Measurements from ENCODE around the gene PYM1.
"Not testable (repeated sequence)": the region's sequence is repeated elsewhere in the genome, so short reads cannot be mapped to it uniquely, and the experiment has no call there.

PYM1 gene

GRCh38 chr12:55875704-55876467, 51.8 kb downstream of the PYM1 start:
- H3K4me3 ChIP-seq (ENCODE audit: low read depth, low read length): no peak overlapping the region
- no peak overlapping the region for H3K27ac ChIP-seq (ENCODE audit: low read depth, low read length)
- no peak overlapping the region for H4K8ac ChIP-seq (ENCODE audit: low read depth, low read length)
- H2BK5ac ChIP-seq (ENCODE audit: low read depth, low read length, poor library complexity): no peak overlapping the region
- no peaks in the 10 kb centered on the region for H3K4me1 ChIP-seq (ENCODE audit: control insufficient read depth in 1 of 2, insufficient read depth in 2 of 2, low read length in 2 of 2)
- H3K18ac ChIP-seq (ENCODE audit: low read length): no peak overlapping the region
- no peak overlapping the region for H3K9ac ChIP-seq (ENCODE audit: low read length)
- H2BK12ac ChIP-seq (ENCODE audit: low read length): no peak overlapping the region
- H2BK120ac ChIP-seq (ENCODE audit: insufficient read depth, low read length, poor library complexity): no peak overlapping the region
- H3K36me3 ChIP-seq (ENCODE audit: control insufficient read depth in 1 of 2, insufficient read depth in 2 of 2, low read length in 2 of 2): no peaks in the 10 kb centered on the region
- H3K27me3 ChIP-seq (ENCODE audit: insufficient read depth, low read length): no peaks in the 10 kb centered on the region
- H4K91ac ChIP-seq (ENCODE audit: low read depth, low read length): no peak overlapping the region
- no peaks in the 10 kb centered on the region for H3K9me3 ChIP-seq (ENCODE audit: insufficient read depth, low read depth, low read length)
- WGBS (ENCODE audit: extremely low coverage, insufficient coverage, insufficient read length): no CpG with 5 or more reads among the region's 4 CpGs
- H3K79me2 ChIP-seq (ENCODE audit: control insufficient read depth, insufficient read depth, low read length, poor library complexity): no peaks in the 10 kb centered on the region
- H2AFZ ChIP-seq (ENCODE audit: insufficient read depth, low read length, poor library complexity): no peak overlapping the region
- H3K4me2 ChIP-seq (ENCODE audit: low read length): no peak overlapping the region
- no peak overlapping the region for H3K23ac ChIP-seq (ENCODE audit: low read length)
- H3K14ac ChIP-seq (ENCODE audit: low read length): no peak overlapping the region
- peak; percentile 79 to 88 for DNase-seq
- no peaks in the 10 kb centered on the region for H3K79me1 ChIP-seq (ENCODE audit: low read length)
- no peak overlapping the region for H4K12ac ChIP-seq (ENCODE audit: low read depth, low read length)
- H2AK5ac ChIP-seq (ENCODE audit: low read length): no peak overlapping the region
- no peak overlapping the region for H3K4ac ChIP-seq (ENCODE audit: low read depth, low read length)

- H3K4me2 ChIP-seq (ENCODE audit: low read length): no peak overlapping the region
- no peak overlapping the region for H3K9ac ChIP-seq (ENCODE audit: low read length)
- H2AK5ac ChIP-seq (ENCODE audit: low read length): no peak overlapping the region
- no peak overlapping the region for H3K18ac ChIP-seq (ENCODE audit: low read length)
- H3K27me3 ChIP-seq (ENCODE audit: insufficient read depth, low read length): no peaks in the 10 kb centered on the region
- H3K79me2 ChIP-seq (ENCODE audit: control insufficient read depth, insufficient read depth, low read length, poor library complexity): no peaks in the 10 kb centered on the region
- no peak overlapping the region for H2AFZ ChIP-seq (ENCODE audit: insufficient read depth, low read length, poor library complexity)
- no peak overlapping the region for H4K8ac ChIP-seq (ENCODE audit: low read depth, low read length)
- H3K9me3 ChIP-seq (ENCODE audit: insufficient read depth, low read depth, low read length): no peaks in the 10 kb centered on the region
- H3K4me3 ChIP-seq (ENCODE audit: low read depth, low read length): no peak overlapping the region
- no peak overlapping the region for H2BK120ac ChIP-seq (ENCODE audit: insufficient read depth, low read length, poor library complexity)
- H3K4ac ChIP-seq (ENCODE audit: low read depth, low read length): no peak overlapping the region
- H4K91ac ChIP-seq (ENCODE audit: low read depth, low read length): no peak overlapping the region
- no peak overlapping the region for H3K27ac ChIP-seq (ENCODE audit: low read depth, low read length)
- no peak overlapping the region for H3K14ac ChIP-seq (ENCODE audit: low read length)
- no peak for DNase-seq
- no CpG with 5 or more reads among the region's 2 CpGs for WGBS (ENCODE audit: extremely low coverage, insufficient coverage, insufficient read length)
- no peak overlapping the region for H4K12ac ChIP-seq (ENCODE audit: low read depth, low read length)
- H3K4me1 ChIP-seq (ENCODE audit: control insufficient read depth in 1 of 2, insufficient read depth in 2 of 2, low read length in 2 of 2): no peaks in the 10 kb centered on the region
- H2BK5ac ChIP-seq (ENCODE audit: low read depth, low read length, poor library complexity): no peak overlapping the region
- H2BK12ac ChIP-seq (ENCODE audit: low read length): no peak overlapping the region
- H3K79me1 ChIP-seq (ENCODE audit: low read length): no peaks in the 10 kb centered on the region
- no peak overlapping the region for H3K23ac ChIP-seq (ENCODE audit: low read length)
- H3K36me3 ChIP-seq (ENCODE audit: control insufficient read depth in 1 of 2, insufficient read depth in 2 of 2, low read length in 2 of 2): no peaks in the 10 kb centered on the region
These were observed 53.3 kb downstream of the PYM1 start for GRCh38 chr12:55874443-55874842.

DNA sequence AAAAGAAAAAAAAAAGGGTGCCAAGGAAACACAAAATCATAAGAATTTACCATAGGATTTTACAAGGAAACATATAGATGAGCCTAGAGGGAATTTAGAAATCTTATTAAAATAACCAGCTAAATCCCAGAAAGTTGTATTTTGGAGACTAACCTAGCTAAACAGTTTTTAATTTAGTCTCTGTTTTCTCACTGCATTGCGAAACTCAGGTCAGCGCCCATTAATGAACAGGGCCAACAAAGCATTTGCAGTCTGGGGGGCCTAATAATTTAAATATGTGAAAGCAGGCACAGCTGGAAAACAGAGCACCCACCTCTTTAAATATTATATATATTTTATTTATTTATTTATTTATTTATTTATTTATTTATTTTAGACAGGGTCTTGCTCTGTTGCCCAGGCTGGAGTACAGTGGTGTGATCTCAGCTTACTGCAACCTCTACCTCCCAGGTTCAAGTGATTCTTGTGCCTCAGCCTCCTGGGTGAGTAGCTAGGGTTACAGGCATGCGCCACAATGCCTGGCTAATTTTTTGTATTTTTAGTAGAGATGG, 61.2 kb downstream of the PYM1 start:
- not testable (repeated sequence) for H3K23ac ChIP-seq (ENCODE audit: low read length); H4K8ac ChIP-seq (ENCODE audit: low read depth, low read length); H3K14ac ChIP-seq (ENCODE audit: low read length); H3K27me3 ChIP-seq (ENCODE audit: insufficient read depth, low read length); H3K9me3 ChIP-seq (ENCODE audit: insufficient read depth, low read depth, low read length); H3K4me3 ChIP-seq (ENCODE audit: low read depth, low read length); H3K4ac ChIP-seq (ENCODE audit: low read depth, low read length); H4K91ac ChIP-seq (ENCODE audit: low read depth, low read length); H3K36me3 ChIP-seq (ENCODE audit: control insufficient read depth in 1 of 2, insufficient read depth in 2 of 2, low read length in 2 of 2); H3K4me2 ChIP-seq (ENCODE audit: low read length); H2AK5ac ChIP-seq (ENCODE audit: low read length); H3K79me2 ChIP-seq (ENCODE audit: control insufficient read depth, insufficient read depth, low read length, poor library complexity); DNase-seq; H2BK5ac ChIP-seq (ENCODE audit: low read depth, low read length, poor library complexity); H3K9ac ChIP-seq (ENCODE audit: low read length); H3K18ac ChIP-seq (ENCODE audit: low read length); H4K12ac ChIP-seq (ENCODE audit: low read depth, low read length); H3K4me1 ChIP-seq (ENCODE audit: control insufficient read depth in 1 of 2, insufficient read depth in 2 of 2, low read length in 2 of 2); H2BK12ac ChIP-seq (ENCODE audit: low read length); H2AFZ ChIP-seq (ENCODE audit: insufficient read depth, low read length, poor library complexity); H3K79me1 ChIP-seq (ENCODE audit: low read length); H3K27ac ChIP-seq (ENCODE audit: low read depth, low read length); H2BK120ac ChIP-seq (ENCODE audit: insufficient read depth, low read length, poor library complexity)
- no CpG with 5 or more reads among the region's 3 CpGs for WGBS (ENCODE audit: extremely low coverage, insufficient coverage, insufficient read length)

DNA sequence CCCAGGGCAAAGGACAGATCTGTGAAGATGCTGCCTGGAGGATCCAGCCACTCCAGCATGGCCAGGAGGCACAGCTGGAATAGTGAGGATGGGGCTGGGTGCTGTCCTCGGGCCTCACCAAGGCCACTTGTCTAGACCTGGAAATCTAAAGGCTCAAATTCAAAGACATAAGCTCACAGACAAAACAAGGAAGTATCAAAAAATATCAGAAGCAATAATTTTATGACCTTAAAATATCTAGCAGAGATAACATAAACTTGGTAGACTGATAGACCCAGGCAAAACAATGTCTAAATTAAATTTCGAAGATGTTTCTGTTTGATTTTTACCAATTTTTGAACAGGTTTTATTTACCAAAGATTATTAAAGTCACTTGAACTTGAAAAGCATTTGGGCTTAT, 62.4 kb downstream of the PYM1 start:
- Histone ChIP-seq H3K23ac (ENCODE audit: low read length) (no peak overlapping the region), H3K14ac (ENCODE audit: low read length) (no peak overlapping the region), H4K12ac (ENCODE audit: low read depth, low read length) (no peak overlapping the region), H3K4me3 (ENCODE audit: low read depth, low read length) (peak overlapping the region; percentile 44), H3K4ac (ENCODE audit: low read depth, low read length) (no peak overlapping the region), H4K8ac (ENCODE audit: low read depth, low read length) (no peak overlapping the region), H3K9ac (ENCODE audit: low read length) (peak overlapping the region; percentile 67), H3K4me1 (ENCODE audit: control insufficient read depth in 1 of 2, insufficient read depth in 2 of 2, low read length in 2 of 2) (no peaks in the 10 kb centered on the region), H2BK120ac (ENCODE audit: insufficient read depth, low read length, poor library complexity) (no peak overlapping the region), H2AK5ac (ENCODE audit: low read length) (no peak overlapping the region), H3K27me3 (ENCODE audit: insufficient read depth, low read length) (no peaks in the 10 kb centered on the region), H2BK5ac (ENCODE audit: low read depth, low read length, poor library complexity) (no peak overlapping the region), H2AFZ (ENCODE audit: insufficient read depth, low read length, poor library complexity) (no peak overlapping the region), H4K91ac (ENCODE audit: low read depth, low read length) (no peak overlapping the region), H3K18ac (ENCODE audit: low read length) (no peak overlapping the region), H3K36me3 (ENCODE audit: control insufficient read depth in 1 of 2, insufficient read depth in 2 of 2, low read length in 2 of 2) (no peaks in the 10 kb centered on the region), H3K4me2 (ENCODE audit: low read length) (no peak overlapping the region), H3K79me1 (ENCODE audit: low read length) (no peaks in the 10 kb centered on the region), H2BK12ac (ENCODE audit: low read length) (no peak overlapping the region), H3K9me3 (ENCODE audit: insufficient read depth, low read depth, low read length) (peaks cover 2% of the 10 kb centered on the region), H3K79me2 (ENCODE audit: control insufficient read depth, insufficient read depth, low read length, poor library complexity) (no peaks in the 10 kb centered on the region), H3K27ac (ENCODE audit: low read depth, low read length) (no peak overlapping the region)
- no peak for DNase-seq
- no CpG with 5 or more reads among the region's 2 CpGs for WGBS (ENCODE audit: extremely low coverage, insufficient coverage, insufficient read length)
